Esophagus muscularis mucosa (tissue), 4 donors: ENCODE data around the gene CSK. TPM values are rescaled to one million over a fixed set of nuclear protein-coding genes. Genes with fewer than 3 reads are reported as not detected.

Source experiments
- DNase-seq: peaks from one replicate; pipeline ENCODE4 v3.0.0-alpha.2; 2017; ENCODE audit errors: extremely low spot score
- H3K27ac ChIP-seq, 4 donors: fragments of 200-600 bp; sonication (generic); replicated peaks in 1 of 4; 1 replicate in 3 of 4; 2 replicates in 1 of 4; pipeline ENCODE4 v1.5.1; 2016 to 2019; ENCODE audit warnings: mild to moderate bottlenecking in 1 of 4
- H3K27me3 ChIP-seq, 4 donors: fragments of 200-600 bp; sonication (generic); one replicate each; pipeline versions ENCODE4 v1.5.1 to v1.6.0; 2016 to 2019
- H3K36me3 ChIP-seq, 4 donors: fragments of 200-600 bp; sonication (generic); one replicate each; pipeline ENCODE4 v1.5.1; 2016 to 2019
- H3K4me1 ChIP-seq, 4 donors: fragments of 200-600 bp; sonication (generic); one replicate each; pipeline ENCODE4 v1.5.1; 2016 to 2019
- H3K4me3 ChIP-seq, 4 donors: fragments of 200-600 bp; sonication (generic); 1 replicate in 2 of 4; 2 replicates in 2 of 4; pipeline ENCODE4 v1.5.1; 2016 to 2019; ENCODE audit warnings: mild to moderate bottlenecking in 4 of 4, moderate library complexity in 1 of 4
- H3K9me3 ChIP-seq, 4 donors: fragments of 200-600 bp; sonication (generic); 1 replicate in 3 of 4; 2 replicates in 1 of 4; pipeline ENCODE4 v1.5.1; 2016 to 2019
- EP300 ChIP-seq: sonication (generic); formaldehyde crosslinking; IDR thresholded peaks from one replicate; pipeline ENCODE4 v1.6.1; 2017; ENCODE audit warnings: antibody characterized with exemption
- POLR2A ChIP-seq: fragments of 450-650 bp; IDR thresholded peaks from one replicate; pipeline ENCODE4 v1.6.1; 2017; ENCODE audit warnings: antibody characterized with exemption, moderate library complexity, mild to moderate bottlenecking, low read depth
- POLR2AphosphoS5 ChIP-seq, 2 donors: sonication (generic); formaldehyde crosslinking; IDR thresholded peaks; one replicate each; pipeline ENCODE4 v1.6.1; 2017; ENCODE audit warnings: antibody characterized with exemption in 2 of 2
- WGBS: methylation state at CpG from one replicate; pipeline ENCODE4 v1.1.5; 2018; 5-methylcytosine and 5-hydroxymethylcytosine counted together
- intact Hi-C: fragments of 100-400 bp; cut with DNase I; formaldehyde crosslinking; loops from one replicate; pipeline ENCODE4 v1.15.1; 2023
- total RNA-seq, 4 donors: library from RNA; depleted of rRNA; stranded (reverse); fragments of >200 nt; gene quantifications; one replicate each; pipeline versions ENCODE4 v1.1.0 to v1.2.1, GENCODE V29; 2016
- TF ChIP-seq, protein P1 (sequence below), 3 experiments: fragments of 200-600 bp in 2 of 3; fragments of 450-650 bp in 1 of 3; sonication (generic) in 2 of 3; IDR thresholded peaks; one replicate each; pipeline ENCODE4 v1.5.1; 2017 to 2019; ENCODE audit warnings: antibody characterized with exemption in 3 of 3, mild to moderate bottlenecking in 2 of 3, moderate library complexity in 1 of 3

CSK gene
- total RNA-seq, 4 donors from 2014 or later = 14.0 to 28.7 (median 21.9) TPM

DNA sequence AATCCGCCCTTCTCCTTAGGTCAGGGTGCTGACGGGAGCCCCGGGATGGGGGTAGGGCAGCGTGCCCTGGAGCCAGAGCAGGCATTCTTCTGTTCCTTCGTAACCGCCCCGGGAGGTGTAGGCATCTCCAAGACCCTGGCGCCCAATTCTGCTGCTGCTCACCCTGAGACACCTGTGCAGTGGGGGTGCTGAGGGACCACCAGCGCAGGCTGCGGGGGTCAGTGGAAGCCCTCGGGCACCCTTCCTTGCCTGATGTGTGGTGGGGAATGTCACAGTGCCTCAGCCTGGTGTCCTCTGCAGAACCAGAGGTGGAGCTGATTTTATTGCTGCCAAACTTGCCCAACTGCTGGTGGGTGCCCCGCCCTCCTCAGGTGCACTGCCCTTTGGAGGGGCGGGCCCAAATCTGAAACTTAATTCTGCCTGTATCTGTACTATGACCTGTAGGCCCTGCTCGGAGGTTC, 7.3 kb downstream of the CSK start:
- TF ChIP-seq POLR2AphosphoS5 (IDR thresholded peaks at IDR 0.05) = no peak
- TF ChIP-seq, protein P1, sequence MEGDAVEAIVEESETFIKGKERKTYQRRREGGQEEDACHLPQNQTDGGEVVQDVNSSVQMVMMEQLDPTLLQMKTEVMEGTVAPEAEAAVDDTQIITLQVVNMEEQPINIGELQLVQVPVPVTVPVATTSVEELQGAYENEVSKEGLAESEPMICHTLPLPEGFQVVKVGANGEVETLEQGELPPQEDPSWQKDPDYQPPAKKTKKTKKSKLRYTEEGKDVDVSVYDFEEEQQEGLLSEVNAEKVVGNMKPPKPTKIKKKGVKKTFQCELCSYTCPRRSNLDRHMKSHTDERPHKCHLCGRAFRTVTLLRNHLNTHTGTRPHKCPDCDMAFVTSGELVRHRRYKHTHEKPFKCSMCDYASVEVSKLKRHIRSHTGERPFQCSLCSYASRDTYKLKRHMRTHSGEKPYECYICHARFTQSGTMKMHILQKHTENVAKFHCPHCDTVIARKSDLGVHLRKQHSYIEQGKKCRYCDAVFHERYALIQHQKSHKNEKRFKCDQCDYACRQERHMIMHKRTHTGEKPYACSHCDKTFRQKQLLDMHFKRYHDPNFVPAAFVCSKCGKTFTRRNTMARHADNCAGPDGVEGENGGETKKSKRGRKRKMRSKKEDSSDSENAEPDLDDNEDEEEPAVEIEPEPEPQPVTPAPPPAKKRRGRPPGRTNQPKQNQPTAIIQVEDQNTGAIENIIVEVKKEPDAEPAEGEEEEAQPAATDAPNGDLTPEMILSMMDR (IDR thresholded peaks at IDR 0.05) = no peak
- no peak for TF ChIP-seq EP300
- TF ChIP-seq POLR2A = no peak
- whole genome bisulfite sequencing = 69% methylated on average over 10 of the region's 14 CpGs
- Histone ChIP-seq H3K27me3 (no peaks in the 10 kb centered on the region), H3K4me3 (peak overlapping the region in 2 of 4 donors; percentile 5 to 22), H3K36me3 (no peaks in the 10 kb centered on the region), H3K4me1 (peaks cover 86 to 98% (median 91%) of the 10 kb centered on the region in 4 donors), H3K9me3 (no peaks in the 10 kb centered on the region), H3K27ac (peak overlapping the region; percentile 57 to 72 (median 65))
- no peak for DNase-seq
- intact Hi-C loops = no loop called here

DNA sequence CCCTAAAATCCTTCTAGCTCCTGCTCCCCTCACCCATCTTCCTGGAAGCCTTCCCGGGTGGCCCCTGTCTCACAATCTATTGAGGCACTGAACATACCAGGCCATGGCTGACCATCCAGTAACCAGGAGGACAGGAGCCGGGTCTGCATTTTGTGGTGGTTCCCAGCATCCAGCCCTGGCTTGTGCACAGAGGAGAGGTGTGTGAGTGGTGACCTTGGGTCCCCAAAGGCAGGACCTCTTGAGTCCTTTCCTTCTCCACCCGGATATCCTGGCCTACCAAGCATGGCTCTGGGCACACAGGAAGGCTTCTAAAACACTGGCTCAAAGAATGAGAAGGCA, 7.8 kb downstream of the CSK start:
- intact Hi-C loops = no loop called here
- Histone ChIP-seq H3K27me3 (no peaks in the 10 kb centered on the region), H3K4me1 (peaks cover 81 to 93% (median 90%) of the 10 kb centered on the region in 4 donors), H3K4me3 (peak overlapping the region in 1 of 4 donors; percentile 12), H3K9me3 (no peaks in the 10 kb centered on the region), H3K27ac (peak overlapping the region; percentile 57 to 72 (median 65)), H3K36me3 (no peaks in the 10 kb centered on the region)
- no peak for DNase-seq
- WGBS = 82% methylated on average over 2 of the region's 3 CpGs
- TF ChIP-seq, protein P1 (IDR thresholded peaks at IDR 0.05) = no peak
- TF ChIP-seq POLR2AphosphoS5 (IDR thresholded peaks at IDR 0.05) (no peak), EP300 (no peak), POLR2A (no peak)

DNA sequence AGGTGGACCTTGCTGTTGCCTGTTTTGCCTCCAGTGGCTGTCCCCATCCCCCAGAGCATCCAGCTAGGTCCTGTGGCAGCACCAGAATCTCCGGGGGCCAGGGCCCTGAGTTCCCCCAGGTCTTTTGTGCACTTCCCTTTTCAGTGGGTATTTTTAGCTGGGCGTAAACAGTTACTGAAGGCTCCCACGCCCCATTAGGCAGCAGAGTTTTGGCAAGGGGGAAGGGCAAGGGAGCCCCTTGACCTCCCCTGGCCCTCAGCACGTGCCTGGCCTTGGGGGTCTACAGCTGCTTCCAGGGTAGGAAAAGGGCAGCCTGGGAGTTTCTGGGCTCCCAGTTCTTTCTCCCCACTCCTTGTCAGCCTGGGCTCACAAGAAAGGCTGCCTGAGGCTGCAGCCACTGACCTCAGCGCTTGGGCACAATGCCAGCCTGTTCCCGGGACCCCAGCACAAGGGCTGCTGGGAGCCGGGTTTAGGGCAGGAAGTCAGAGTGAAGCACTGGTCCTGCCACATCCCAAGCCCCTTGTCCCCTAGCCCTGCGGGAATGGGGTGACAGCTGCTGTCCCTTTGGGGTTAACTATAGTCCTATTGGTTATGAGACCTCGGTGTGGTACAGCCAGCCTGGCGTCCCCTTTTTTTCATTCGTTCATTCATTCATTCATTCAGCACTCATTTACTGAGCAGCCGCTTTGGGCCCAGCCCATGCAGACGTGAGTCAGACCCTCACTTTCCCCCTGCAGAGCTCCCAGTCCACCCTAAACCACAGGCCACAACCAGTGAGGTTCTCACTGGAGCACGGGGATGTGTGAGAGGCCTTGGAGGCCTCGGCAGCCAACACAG, 8.4 kb downstream of the CSK start:
- intact Hi-C loops = no loop called here
- WGBS = 38% methylated on average over 11 of the region's 15 CpGs
- H3K27ac ChIP-seq = peak overlapping the region; percentile 57 to 72 (median 65)
- H3K36me3 ChIP-seq = no peaks in the 10 kb centered on the region
- peaks cover 75 to 89% (median 85%) of the 10 kb centered on the region in 4 donors for H3K4me1 ChIP-seq
- H3K27me3 ChIP-seq = no peaks in the 10 kb centered on the region
- DNase-seq = no peak
- H3K4me3 ChIP-seq = peak overlapping the region in 2 of 4 donors; percentile 12
- no peaks in the 10 kb centered on the region for H3K9me3 ChIP-seq
- TF ChIP-seq EP300 (no peak), POLR2A (no peak), POLR2AphosphoS5 (IDR thresholded peaks at IDR 0.05) (no peak)
- TF ChIP-seq, protein P1 (IDR thresholded peaks at IDR 0.05) = no peak

DNA sequence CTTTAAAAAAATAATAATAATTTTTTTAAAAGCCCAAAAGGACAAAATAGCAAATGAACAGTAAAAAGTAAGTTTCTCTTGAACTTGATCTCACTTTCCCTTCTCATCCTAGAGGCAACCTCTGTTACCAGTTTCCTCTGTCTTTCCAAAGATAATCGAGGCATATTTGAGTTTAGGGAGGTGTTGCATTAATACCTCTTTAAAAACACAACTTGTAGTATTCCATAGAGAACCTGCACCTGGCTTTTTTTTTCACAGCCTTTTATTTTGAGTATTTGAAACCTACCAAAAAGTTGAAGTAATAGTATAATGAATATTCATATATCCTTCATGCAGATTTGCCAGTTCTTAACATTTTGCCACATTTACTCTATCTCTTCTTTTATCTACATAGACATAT, 9.1 kb downstream of the CSK start:
- Histone ChIP-seq H3K36me3 (no peaks in the 10 kb centered on the region), H3K27ac (peak overlapping the region in 3 of 4 donors; percentile 57 to 72 (median 63)), H3K4me3 (no peak overlapping the region), H3K4me1 (peaks cover 68 to 82% (median 78%) of the 10 kb centered on the region in 4 donors), H3K27me3 (no peaks in the 10 kb centered on the region), H3K9me3 (no peaks in the 10 kb centered on the region)
- TF ChIP-seq POLR2A (no peak), EP300 (no peak), POLR2AphosphoS5 (IDR thresholded peaks at IDR 0.05) (no peak)
- TF ChIP-seq, protein P1 (IDR thresholded peaks at IDR 0.05) = no peak
- intact Hi-C loops = no loop called here
- DNase-seq = no peak
- 73% methylated on average over 1 of the region's 1 CpG for WGBS
